BLaER1 (cell line): ENCODE data around the gene PPP2R3C.

ENCODE experiments used
- H3K27ac ChIP-seq: shearing (Covaris generic); formaldehyde crosslinking; 2 replicates; pipeline ENCODE4 v1.8.1; 2022
- H3K27me3 ChIP-seq: shearing (Covaris generic); formaldehyde crosslinking; 2 replicates; pipeline ENCODE4 v1.8.1; 2022
- H3K36me3 ChIP-seq: shearing (Covaris generic); formaldehyde crosslinking; 2 replicates; pipeline ENCODE4 v1.8.1; 2022
- H3K4me1 ChIP-seq: shearing (Covaris generic); formaldehyde crosslinking; 2 replicates; pipeline ENCODE4 v1.8.1; 2022
- H3K4me2 ChIP-seq: shearing (Covaris generic); formaldehyde crosslinking; 2 replicates; pipeline ENCODE4 v1.8.1; 2022
- H3K4me3 ChIP-seq: shearing (Covaris generic); formaldehyde crosslinking; 2 replicates; pipeline ENCODE4 v1.8.1; 2022
- H3K9ac ChIP-seq: shearing (Covaris generic); formaldehyde crosslinking; 2 replicates; pipeline ENCODE4 v1.8.1; 2022
- H3K9me3 ChIP-seq: shearing (Covaris generic); formaldehyde crosslinking; 2 replicates; pipeline ENCODE4 v1.8.1; 2022
- H4K20me1 ChIP-seq: shearing (Covaris generic); formaldehyde crosslinking; 2 replicates; pipeline ENCODE4 v1.8.1; 2022
- Cebpa-rat ChIP-seq: shearing (Covaris generic); IDR thresholded peaks from 2 replicates; pipeline ENCODE4 v1.8.1; 2022

The PPP2R3C gene

GRCh38 chr14:35121887-35122695, at the start of gene PPP2R3C, which contains the start of gene PRORP:
Gene PPP2R3C (minus strand): TSS chr14:35121990. CDS start chr14:35121959, 31 bp downstream.
Gene PRORP (plus strand): TSS chr14:35122552. CDS start chr14:35123246, 694 bp downstream.
- Histone ChIP-seq H3K27me3 (no peaks in the 10 kb centered on the region), H3K9ac (peak within 1 kb of the TSS; percentile 99), H3K4me3 (peak within 1 kb of the TSS; percentile 83), H3K4me1 (peaks cover 65% of the 10 kb centered on the region), H3K9me3 (no peaks in the 10 kb centered on the region), H3K27ac (peak within 1 kb of the TSS; percentile 99), H4K20me1 (peaks cover 2% of the 10 kb centered on the region; the same call in 1 of the 2 replicates), H3K4me2 (peak within 1 kb of the TSS; percentile 83), H3K36me3 (peaks cover 21% of the 10 kb centered on the region)
- TF ChIP-seq Cebpa-rat = no peak

DNA sequence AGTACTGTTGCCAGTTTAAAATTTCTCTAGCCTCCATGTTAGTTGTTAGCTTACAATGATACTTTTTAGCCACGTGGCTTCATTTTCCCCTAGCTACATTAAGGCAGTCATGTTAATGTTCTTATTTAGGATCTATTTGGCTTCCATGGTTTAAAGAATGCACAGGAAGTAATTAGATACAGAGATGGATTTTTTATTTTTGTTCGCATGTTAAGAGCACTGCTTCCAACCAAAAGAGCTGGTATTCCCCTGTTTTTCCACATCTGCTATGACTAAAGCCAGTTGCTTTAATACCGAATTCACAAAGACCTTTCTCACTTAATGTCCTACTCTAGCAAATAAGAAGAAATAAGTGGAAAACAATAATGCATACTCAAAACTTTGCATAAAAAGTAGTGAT, 45.7 kb upstream of the PPP2R3C start:
- H3K27me3 ChIP-seq = no peaks in the 10 kb centered on the region
- no peak for TF ChIP-seq Cebpa-rat

GRCh38 chr14:35164849-35165248, 43.1 kb upstream of the PPP2R3C start:
- Histone ChIP-seq H3K4me3 (no peak overlapping the region), H3K36me3 (peaks cover 37% of the 10 kb centered on the region), H3K9ac (no peak overlapping the region), H4K20me1 (no peaks in the 10 kb centered on the region), H3K4me2 (no peak overlapping the region), H3K4me1 (no peaks in the 10 kb centered on the region), H3K27me3 (no peaks in the 10 kb centered on the region), H3K9me3 (no peaks in the 10 kb centered on the region; the same call in 1 of the 2 replicates), H3K27ac (no peak overlapping the region)
- no peak for TF ChIP-seq Cebpa-rat

More for the DNA sequence above, 45.7 kb upstream of the PPP2R3C start:
- no peaks in the 10 kb centered on the region; the same call in 1 of the 2 replicates for H3K9me3 ChIP-seq
- no peaks in the 10 kb centered on the region for H3K4me1 ChIP-seq
- H3K4me2 ChIP-seq = no peak overlapping the region
- H3K4me3 ChIP-seq = no peak overlapping the region
- no peaks in the 10 kb centered on the region for H4K20me1 ChIP-seq
- H3K27ac ChIP-seq = no peak overlapping the region
- no peak overlapping the region for H3K9ac ChIP-seq
- peaks cover 45% of the 10 kb centered on the region for H3K36me3 ChIP-seq

DNA sequence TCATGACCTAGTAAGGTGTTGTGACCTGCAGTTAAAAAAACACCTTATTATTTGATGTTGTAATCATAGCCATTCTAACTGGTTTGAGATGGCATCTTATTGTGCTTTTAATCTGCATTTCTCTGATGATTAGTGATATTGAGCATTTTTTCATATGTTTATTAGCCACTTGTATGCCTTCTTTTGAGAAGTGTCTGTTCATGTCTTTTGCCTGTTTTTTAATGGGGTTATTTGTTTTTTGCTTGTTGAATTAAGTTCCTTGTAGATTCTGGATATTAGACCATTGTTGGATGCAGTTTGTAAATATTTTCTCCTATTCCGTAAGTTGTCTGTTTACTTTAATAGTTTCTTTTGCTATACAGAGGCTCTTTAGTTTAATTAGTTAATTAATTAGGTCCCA, 41.6 kb upstream of the PPP2R3C start:
- H3K4me3 ChIP-seq = no peak overlapping the region
- H3K4me1 ChIP-seq = no peaks in the 10 kb centered on the region
- TF ChIP-seq Cebpa-rat = no peak
- H4K20me1 ChIP-seq = no peaks in the 10 kb centered on the region
- H3K9me3 ChIP-seq = no peaks in the 10 kb centered on the region; the same call in 1 of the 2 replicates
- no peak overlapping the region for H3K27ac ChIP-seq
- no peaks in the 10 kb centered on the region for H3K27me3 ChIP-seq
- H3K36me3 ChIP-seq = peaks cover 46% of the 10 kb centered on the region
- no peak overlapping the region for H3K4me2 ChIP-seq
- H3K9ac ChIP-seq = no peak overlapping the region

GRCh38 chr14:35161231-35161630, 39.4 kb upstream of the PPP2R3C start:
- Histone ChIP-seq H3K4me2 (no peak overlapping the region), H4K20me1 (no peaks in the 10 kb centered on the region), H3K27me3 (no peaks in the 10 kb centered on the region), H3K9ac (no peak overlapping the region), H3K4me1 (peaks cover 13% of the 10 kb centered on the region), H3K9me3 (no peaks in the 10 kb centered on the region), H3K27ac (no peak overlapping the region), H3K36me3 (peaks cover 30% of the 10 kb centered on the region), H3K4me3 (no peak overlapping the region)
- TF ChIP-seq Cebpa-rat = no peak

- H4K20me1 ChIP-seq = no peaks in the 10 kb centered on the region
Observed at GRCh38 chr14:35159742-35160409, 38.1 kb upstream of the PPP2R3C start.

DNA sequence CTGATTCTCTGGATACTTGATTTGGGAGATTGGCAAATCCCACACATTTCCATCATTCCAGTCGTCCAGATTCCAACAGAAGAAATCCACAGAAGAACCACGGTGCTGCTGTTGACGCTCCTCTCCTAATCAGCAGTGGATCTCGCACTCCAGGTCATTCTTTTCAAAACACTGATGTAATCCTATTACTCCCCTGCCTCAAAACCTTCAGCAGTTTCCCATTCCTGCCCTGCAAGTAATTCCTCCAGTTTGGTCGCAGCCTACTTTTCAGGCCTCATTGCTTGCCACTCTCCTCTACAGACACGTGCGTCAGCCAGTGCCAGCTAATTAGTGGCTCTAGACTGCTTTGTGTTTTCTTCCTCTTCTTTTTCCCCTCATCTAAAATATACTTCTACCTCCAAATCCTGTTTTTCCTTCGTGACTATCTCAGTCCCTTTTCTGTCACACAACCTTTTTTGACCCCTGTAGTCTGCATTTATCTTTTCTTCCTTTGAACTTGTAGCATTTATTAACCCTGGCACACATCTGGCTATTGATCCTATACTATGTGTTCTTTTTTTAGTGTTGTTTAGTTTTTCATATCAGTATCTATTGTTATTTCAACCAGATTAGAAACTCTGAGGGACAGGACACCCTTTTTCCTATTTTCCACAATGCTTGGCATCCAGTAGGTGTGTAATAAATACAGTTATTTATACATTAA, 37.3 kb upstream of the PPP2R3C start:
- H3K4me1 ChIP-seq = peaks cover 24% of the 10 kb centered on the region
- no peak overlapping the region for H3K9ac ChIP-seq
- TF ChIP-seq Cebpa-rat = no peak
- no peak overlapping the region for H3K4me3 ChIP-seq
- peaks cover 28% of the 10 kb centered on the region for H3K36me3 ChIP-seq
- no peaks in the 10 kb centered on the region for H3K27me3 ChIP-seq
- H4K20me1 ChIP-seq = no peaks in the 10 kb centered on the region
- no peaks in the 10 kb centered on the region for H3K9me3 ChIP-seq
- no peak overlapping the region for H3K27ac ChIP-seq
- no peak overlapping the region for H3K4me2 ChIP-seq

More at GRCh38 chr14:35159742-35160409, 38.1 kb upstream of the PPP2R3C start:
- H3K9ac ChIP-seq = no peak overlapping the region
- no peak overlapping the region for H3K4me3 ChIP-seq
- peaks cover 24% of the 10 kb centered on the region for H3K4me1 ChIP-seq
- no peaks in the 10 kb centered on the region for H3K27me3 ChIP-seq
- no peak overlapping the region for H3K4me2 ChIP-seq
- no peak for TF ChIP-seq Cebpa-rat
- H3K27ac ChIP-seq = no peak overlapping the region
- no peaks in the 10 kb centered on the region for H3K9me3 ChIP-seq
- peaks cover 30% of the 10 kb centered on the region for H3K36me3 ChIP-seq

DNA sequence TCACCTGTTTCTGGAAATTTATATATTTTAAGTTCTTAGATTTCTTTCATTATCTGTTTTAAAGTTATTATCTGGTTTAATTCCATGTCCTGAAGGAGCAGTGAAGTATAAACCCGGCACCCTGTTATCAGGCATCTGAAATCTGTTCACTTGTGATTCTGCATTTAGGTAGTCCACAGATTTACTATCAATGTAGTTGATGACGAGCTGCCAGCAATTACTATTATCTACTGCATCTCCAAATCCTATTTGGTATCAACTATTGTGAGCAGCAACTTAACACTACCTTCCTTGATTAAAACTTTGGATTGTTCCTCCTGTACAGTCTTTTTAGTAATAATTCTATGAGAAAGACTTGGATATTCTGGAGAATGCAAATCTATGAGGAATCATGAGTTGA, 36.7 kb upstream of the PPP2R3C start:
- H3K9me3 ChIP-seq = no peaks in the 10 kb centered on the region
- no peak overlapping the region for H3K9ac ChIP-seq
- H3K36me3 ChIP-seq = peaks cover 28% of the 10 kb centered on the region
- H3K4me3 ChIP-seq = no peak overlapping the region
- H3K27me3 ChIP-seq = no peaks in the 10 kb centered on the region
- no peak overlapping the region for H3K27ac ChIP-seq
- peaks cover 24% of the 10 kb centered on the region for H3K4me1 ChIP-seq
- TF ChIP-seq Cebpa-rat = no peak
- H4K20me1 ChIP-seq = no peaks in the 10 kb centered on the region
- H3K4me2 ChIP-seq = no peak overlapping the region

GRCh38 chr14:35155962-35156361, 34.2 kb upstream of the PPP2R3C start:
- no peak for TF ChIP-seq Cebpa-rat
- Histone ChIP-seq H3K9me3 (peaks cover 12% of the 10 kb centered on the region), H3K4me3 (no peak overlapping the region), H3K4me1 (peaks cover 24% of the 10 kb centered on the region), H3K4me2 (peak overlapping the region; percentile 41), H3K9ac (no peak overlapping the region; the same call in 1 of the 2 replicates), H3K36me3 (peaks cover 47% of the 10 kb centered on the region), H3K27me3 (no peaks in the 10 kb centered on the region), H3K27ac (peak overlapping the region; percentile 33; the same call in 1 of the 2 replicates), H4K20me1 (no peaks in the 10 kb centered on the region)
